ENCODE measurements around the gene SLC22A17. TPM values are rescaled to one million over a fixed set of nuclear protein-coding genes. Genes with fewer than 3 reads are reported as not detected.

The SLC22A17 gene
- total and polyA plus RNA-seq, 2 of the 13 experiments (the other 11 are each of a cell fraction or from before 2014, with no cell fraction given): 0.95 to 1.1 TPM

- TF ChIP-seq, protein P1, sequence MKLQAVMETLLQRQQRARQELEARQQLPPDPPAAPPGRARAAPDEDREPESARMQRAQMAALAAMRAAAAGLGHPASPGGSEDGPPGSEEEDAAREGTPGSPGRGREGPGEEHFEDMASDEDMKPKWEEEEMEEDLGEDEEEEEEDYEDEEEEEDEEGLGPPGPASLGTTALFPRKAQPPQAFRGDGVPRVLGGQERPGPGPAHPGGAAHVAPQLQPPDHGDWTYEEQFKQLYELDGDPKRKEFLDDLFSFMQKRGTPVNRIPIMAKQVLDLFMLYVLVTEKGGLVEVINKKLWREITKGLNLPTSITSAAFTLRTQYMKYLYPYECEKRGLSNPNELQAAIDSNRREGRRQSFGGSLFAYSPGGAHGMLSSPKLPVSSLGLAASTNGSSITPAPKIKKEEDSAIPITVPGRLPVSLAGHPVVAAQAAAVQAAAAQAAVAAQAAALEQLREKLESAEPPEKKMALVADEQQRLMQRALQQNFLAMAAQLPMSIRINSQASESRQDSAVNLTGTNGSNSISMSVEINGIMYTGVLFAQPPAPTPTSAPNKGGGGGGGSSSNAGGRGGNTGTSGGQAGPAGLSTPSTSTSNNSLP (IDR thresholded peaks at IDR 0.05; ENCODE audit: low read depth, low read length): no peak
- TF ChIP-seq ZNF772 (CRISPR knock-in tag; IDR thresholded peaks at IDR 0.05) (no peak), ZNF549 (CRISPR knock-in tag; IDR thresholded peaks at IDR 0.05) (no peak), BHLHE40 (IDR thresholded peaks at IDR 0.05; ENCODE audit: low read length) (no peak), MTERF4 (CRISPR knock-in tag; IDR thresholded peaks at IDR 0.05) (no peak), NFIB (CRISPR knock-in tag; IDR thresholded peaks at IDR 0.05; ENCODE audit: borderline replicate concordance) (no peak), ZFP82 (CRISPR knock-in tag; IDR thresholded peaks at IDR 0.05; ENCODE audit: borderline replicate concordance) (no peak), ZNF746 (CRISPR knock-in tag; IDR thresholded peaks at IDR 0.05) (no peak), BCL3 (CRISPR knock-in tag; IDR thresholded peaks at IDR 0.05) (no peak), ZSCAN29 (CRISPR knock-in tag; conservative IDR thresholded peaks at IDR 0.05) (no peak), RNF2 (conservative IDR thresholded peaks at IDR 0.05; ENCODE audit: low read depth) (no peak), ZNF749 (CRISPR knock-in tag; IDR thresholded peaks at IDR 0.05; ENCODE audit: borderline replicate concordance) (no peak), BCLAF1 (IDR thresholded peaks at IDR 0.05) (no peak), ZNF619 (CRISPR knock-in tag; IDR thresholded peaks at IDR 0.05) (no peak)
- TF ChIP-seq, protein P2, sequence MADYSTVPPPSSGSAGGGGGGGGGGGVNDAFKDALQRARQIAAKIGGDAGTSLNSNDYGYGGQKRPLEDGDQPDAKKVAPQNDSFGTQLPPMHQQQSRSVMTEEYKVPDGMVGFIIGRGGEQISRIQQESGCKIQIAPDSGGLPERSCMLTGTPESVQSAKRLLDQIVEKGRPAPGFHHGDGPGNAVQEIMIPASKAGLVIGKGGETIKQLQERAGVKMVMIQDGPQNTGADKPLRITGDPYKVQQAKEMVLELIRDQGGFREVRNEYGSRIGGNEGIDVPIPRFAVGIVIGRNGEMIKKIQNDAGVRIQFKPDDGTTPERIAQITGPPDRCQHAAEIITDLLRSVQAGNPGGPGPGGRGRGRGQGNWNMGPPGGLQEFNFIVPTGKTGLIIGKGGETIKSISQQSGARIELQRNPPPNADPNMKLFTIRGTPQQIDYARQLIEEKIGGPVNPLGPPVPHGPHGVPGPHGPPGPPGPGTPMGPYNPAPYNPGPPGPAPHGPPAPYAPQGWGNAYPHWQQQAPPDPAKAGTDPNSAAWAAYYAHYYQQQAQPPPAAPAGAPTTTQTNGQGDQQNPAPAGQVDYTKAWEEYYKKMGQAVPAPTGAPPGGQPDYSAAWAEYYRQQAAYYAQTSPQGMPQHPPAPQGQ (CRISPR knock-in tag; IDR thresholded peaks at IDR 0.05; ENCODE audit: borderline replicate concordance): no peak
- TF ChIP-seq, protein P3, sequence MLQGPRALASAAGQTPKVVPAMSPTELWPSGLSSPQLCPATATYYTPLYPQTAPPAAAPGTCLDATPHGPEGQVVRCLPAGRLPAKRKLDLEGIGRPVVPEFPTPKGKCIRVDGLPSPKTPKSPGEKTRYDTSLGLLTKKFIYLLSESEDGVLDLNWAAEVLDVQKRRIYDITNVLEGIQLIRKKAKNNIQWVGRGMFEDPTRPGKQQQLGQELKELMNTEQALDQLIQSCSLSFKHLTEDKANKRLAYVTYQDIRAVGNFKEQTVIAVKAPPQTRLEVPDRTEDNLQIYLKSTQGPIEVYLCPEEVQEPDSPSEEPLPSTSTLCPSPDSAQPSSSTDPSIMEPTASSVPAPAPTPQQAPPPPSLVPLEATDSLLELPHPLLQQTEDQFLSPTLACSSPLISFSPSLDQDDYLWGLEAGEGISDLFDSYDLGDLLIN (CRISPR knock-in tag; IDR thresholded peaks at IDR 0.05; ENCODE audit: borderline replicate concordance): no peak
These were observed 24.0 kb upstream of the SLC22A17 start, which contains the start of gene CMTM5 (continued) for GRCh38 chr14:23376482-23377197.
